Activated CD4-positive, alpha-beta T cell treated with anti-CD3 and anti-CD28 coated beads for 36 hours (primary cell): ENCODE results near the gene FBXO36. TPM values are rescaled to one million over a fixed set of nuclear protein-coding genes. Genes with fewer than 3 reads are reported as not detected.

ENCODE experiments used
- ATAC-seq: fragments of 200-7000 bp; cut with Tn5 transposase; one replicate; pipeline ENCODE4 v1.10.0; 2021; ENCODE audit warnings: mild to moderate bottlenecking, moderate library complexity
- CTCF ChIA-PET: fragments of 350-600 bp; sonication (Branson Sonifier 250); formaldehyde crosslinking; loops from one replicate; lab custom pipeline; 2021; ENCODE audit warnings: antibody characterized with exemption; lab: Charles Lee
- POLR2A ChIA-PET: fragments of 350-600 bp; sonication (Branson Sonifier 250); formaldehyde crosslinking; loops from one replicate; lab custom pipeline; 2021; ENCODE audit warnings: antibody characterized with exemption, inconsistent platforms; lab: Charles Lee
- DNase-seq: peaks from one replicate; pipeline ENCODE4 v3.0.0-alpha.2; 2020
- H3K27ac Mint-ChIP-seq: one replicate; pipeline ENCODE4 v1.8.0; 2021; ENCODE audit warnings: mixed read lengths
- H3K27me3 Mint-ChIP-seq: one replicate; pipeline ENCODE4 v1.8.0; 2021; ENCODE audit warnings: mixed read lengths
- H3K36me3 Mint-ChIP-seq: one replicate; pipeline ENCODE4 v1.8.0; 2021; ENCODE audit warnings: low read depth, mixed read lengths
- H3K4me1 Mint-ChIP-seq: one replicate; pipeline ENCODE4 v1.8.0; 2021; ENCODE audit warnings: mixed read lengths
- H3K4me3 Mint-ChIP-seq: one replicate; pipeline ENCODE4 v1.8.0; 2021; ENCODE audit warnings: mild to moderate bottlenecking, moderate library complexity, mixed read lengths
- H3K9me3 Mint-ChIP-seq: one replicate; pipeline ENCODE4 v1.8.0; 2021; ENCODE audit warnings: low read depth, mixed read lengths
- intact Hi-C, 2 experiments: fragments of 100-400 bp; cut with DNase I in 1 of 2; cut with micrococcal nuclease in 1 of 2; formaldehyde crosslinking; loops; one replicate each; pipeline versions ENCODE4 v1.14.2 to v1.15.1; 2022 to 2024; cut with DNase I, micrococcal nuclease
- total RNA-seq, 2 experiments: library from RNA; stranded (reverse); gene quantifications; one replicate each; pipeline ENCODE4 v1.2.3, GENCODE V29; 2021

FBXO36 gene, protein sequence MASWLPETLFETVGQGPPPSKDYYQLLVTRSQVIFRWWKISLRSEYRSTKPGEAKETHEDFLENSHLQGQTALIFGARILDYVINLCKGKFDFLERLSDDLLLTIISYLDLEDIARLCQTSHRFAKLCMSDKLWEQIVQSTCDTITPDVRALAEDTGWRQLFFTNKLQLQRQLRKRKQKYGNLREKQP
- total RNA-seq, result 1 to 10 TPM; 1.5 to 2.0 TPM

- ChIA-PET POLR2A (no interaction called here), CTCF (interaction anchor here (0.6 to 1.7 kb wide), 4 partner anchors 12 to 85 kb away, joined by 3 to 14 read pairs (median 4); no protein-coding TSS in a partner anchor)
- Mint-ChIP-seq H3K9me3 (no peaks in the 10 kb centered on the region), H3K27ac (peak within 1 kb of the TSS; percentile 99), H3K36me3 (peaks cover 23% of the 10 kb centered on the region), H3K27me3 (no peaks in the 10 kb centered on the region), H3K4me1 (peaks cover 36% of the 10 kb centered on the region), H3K4me3 (peak within 1 kb of the TSS; percentile 100)
- intact Hi-C loops, result loop anchor here (1.0 to 5.0 kb wide), 9 partner anchors 12 to 1542 kb away; partner anchors contain the start of genes CAB39 (in 1 of the 2), NCL (in 1 of the 2), SLC16A14 (in 1 of the 2) and SP140 (in 1 of the 2)
- ATAC-seq (peak; percentile 74), DNase-seq (peak; percentile 94)
Measured at GRCh38 chr2:229922449-229923386, at the start of gene FBXO36. Gene FBXO36 (plus strand): TSS chr2:229922503. CDS start chr2:229922514, 11 bp downstream.

- CTCF ChIA-PET, result interaction anchor here (0.7 kb wide), 1 partner anchor 9 kb away, joined by 3 read pairs; no protein-coding TSS in a partner anchor
- POLR2A ChIA-PET, result no interaction called here
- Mint-ChIP-seq H3K27me3 (no peaks in the 10 kb centered on the region), H3K27ac (peak overlapping the region; percentile 55), H3K36me3 (peaks cover 47% of the 10 kb centered on the region), H3K9me3 (no peaks in the 10 kb centered on the region), H3K4me1 (peaks cover 50% of the 10 kb centered on the region), H3K4me3 (no peak overlapping the region)
- ATAC-seq (peak; percentile 51), DNase-seq (no peak)
- intact Hi-C loops, result no loop called here
Measured at GRCh38 chr2:229873123-229873581, 49.2 kb upstream of the FBXO36 start.

GRCh38 chr2:229874647-229875046 is 47.7 kb upstream of the FBXO36 start:
- Mint-ChIP-seq H3K36me3 (peaks cover 45% of the 10 kb centered on the region), H3K27me3 (no peaks in the 10 kb centered on the region), H3K4me3 (no peak overlapping the region), H3K9me3 (no peaks in the 10 kb centered on the region), H3K27ac (peak overlapping the region; percentile 22), H3K4me1 (peaks cover 35% of the 10 kb centered on the region)
- CTCF ChIA-PET, result interaction anchor here (0.6 kb wide), 1 partner anchor 24 kb away, joined by 3 read pairs; no protein-coding TSS in a partner anchor
- intact Hi-C loops, result no loop called here
- DNase-seq (no peak), ATAC-seq (no peak)
- POLR2A ChIA-PET, result no interaction called here

- POLR2A ChIA-PET, result interaction anchor here (0.6 kb wide), 1 partner anchor 25 kb away, joined by 3 read pairs; no protein-coding TSS in a partner anchor
- CTCF ChIA-PET, result no interaction called here
- Mint-ChIP-seq H3K27ac (no peak overlapping the region), H3K36me3 (peaks cover 40% of the 10 kb centered on the region), H3K27me3 (no peaks in the 10 kb centered on the region), H3K4me1 (peaks cover 26% of the 10 kb centered on the region), H3K9me3 (no peaks in the 10 kb centered on the region), H3K4me3 (no peak overlapping the region)
- no peak for ATAC-seq
- no peak for DNase-seq
- intact Hi-C loops, result no loop called here
Measured at GRCh38 chr2:229875549-229875948, 46.8 kb upstream of the FBXO36 start.

- POLR2A ChIA-PET, result no interaction called here
- Mint-ChIP-seq H3K4me3 (no peak overlapping the region), H3K9me3 (no peaks in the 10 kb centered on the region), H3K27me3 (no peaks in the 10 kb centered on the region), H3K36me3 (peaks cover 23% of the 10 kb centered on the region), H3K4me1 (peaks cover 30% of the 10 kb centered on the region), H3K27ac (peak overlapping the region; percentile 5)
- ATAC-seq (no peak), DNase-seq (no peak)
- intact Hi-C loops, result no loop called here
- CTCF ChIA-PET, result interaction anchor here (0.8 kb wide), 1 partner anchor 11 kb away, joined by 3 read pairs; no protein-coding TSS in a partner anchor
Measured at GRCh38 chr2:229879191-229879950, 42.9 kb upstream of the FBXO36 start.

GRCh38 chr2:229880892-229881586 is 41.3 kb upstream of the FBXO36 start:
- H3K36me3 Mint-ChIP-seq, result peaks cover 23% of the 10 kb centered on the region
- H3K9me3 Mint-ChIP-seq, result no peaks in the 10 kb centered on the region
- POLR2A ChIA-PET, result no interaction called here

GRCh38 chr2:229882583-229882982 is 39.7 kb upstream of the FBXO36 start:
- Mint-ChIP-seq H3K4me1 (peaks cover 42% of the 10 kb centered on the region), H3K4me3 (no peak overlapping the region), H3K9me3 (no peaks in the 10 kb centered on the region), H3K36me3 (peaks cover 20% of the 10 kb centered on the region), H3K27ac (no peak overlapping the region), H3K27me3 (no peaks in the 10 kb centered on the region)
- ATAC-seq, result peak; percentile 19
- intact Hi-C loops, result no loop called here
- no peak for DNase-seq
- ChIA-PET CTCF (interaction anchor here (0.9 kb wide), 1 partner anchor 55 kb away, joined by 3 read pairs; no protein-coding TSS in a partner anchor), POLR2A (no interaction called here)

More at GRCh38 chr2:229880892-229881586, 41.3 kb upstream of the FBXO36 start:
- Mint-ChIP-seq H3K27me3 (no peaks in the 10 kb centered on the region), H3K4me3 (no peak overlapping the region), H3K4me1 (peaks cover 37% of the 10 kb centered on the region), H3K27ac (no peak overlapping the region)
- ATAC-seq (no peak), DNase-seq (no peak)
- intact Hi-C loops, result no loop called here
- CTCF ChIA-PET, result interaction anchor here (0.9 to 1.2 kb wide), 2 partner anchors 10 to 102 kb away, joined by 3 read pairs; no protein-coding TSS in a partner anchor

DNA sequence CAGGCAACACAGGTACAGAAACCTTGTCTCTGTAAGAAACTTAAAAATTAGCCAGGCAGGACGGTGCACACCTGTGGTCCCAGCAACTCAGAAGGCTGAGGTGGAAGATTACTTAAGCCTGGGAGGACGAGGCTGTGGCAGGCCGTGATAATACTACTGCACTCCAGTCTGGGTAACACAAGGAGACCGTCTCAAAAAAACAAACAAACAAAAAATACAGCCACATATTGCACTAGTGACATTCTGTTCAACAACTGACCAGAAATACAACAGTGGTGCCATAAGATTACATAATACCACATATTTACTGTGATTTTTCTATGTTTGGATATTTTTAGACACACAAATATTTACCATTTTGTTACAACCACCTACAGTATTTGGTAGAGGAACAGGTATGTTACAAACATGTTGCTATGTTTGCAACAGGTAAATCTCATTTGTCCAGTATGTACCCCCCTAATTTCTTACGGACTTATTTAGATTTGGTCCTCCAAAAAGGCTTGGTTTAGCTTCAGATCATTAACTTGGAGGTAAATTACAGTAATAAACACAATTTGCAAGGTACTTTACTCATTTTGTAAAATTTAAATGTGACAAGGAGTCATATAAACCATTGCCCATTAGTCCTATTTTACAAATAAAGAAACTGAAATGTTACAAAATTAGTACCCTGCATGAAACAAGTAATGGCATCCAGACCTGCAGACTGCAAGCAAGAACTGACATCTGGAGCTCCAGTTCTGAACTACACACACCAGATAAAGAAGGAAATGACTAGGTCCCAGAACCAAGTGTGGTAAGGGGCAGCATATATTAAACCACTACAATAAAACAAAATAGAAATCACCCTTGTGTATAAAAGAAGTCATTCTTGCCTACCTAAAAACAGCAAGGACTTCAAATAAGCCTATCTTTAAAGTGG is 37.3 kb upstream of the FBXO36 start:
- H3K4me3 Mint-ChIP-seq, result no peak overlapping the region
- ATAC-seq, result peak; percentile 73
- peaks cover 11% of the 10 kb centered on the region for H3K36me3 Mint-ChIP-seq
- DNase-seq, result no peak
- intact Hi-C loops, result no loop called here
- H3K27ac Mint-ChIP-seq, result peak overlapping the region; percentile 25
- peaks cover 56% of the 10 kb centered on the region for H3K4me1 Mint-ChIP-seq
- no peaks in the 10 kb centered on the region for H3K27me3 Mint-ChIP-seq
- CTCF ChIA-PET, result interaction anchor here (1.0 kb wide), 1 partner anchor 8 kb away, joined by 4 read pairs; no protein-coding TSS in a partner anchor
- POLR2A ChIA-PET, result interaction anchor here (0.6 kb wide), 1 partner anchor 21 kb away, joined by 4 read pairs; no protein-coding TSS in a partner anchor
- H3K9me3 Mint-ChIP-seq, result no peaks in the 10 kb centered on the region

- H3K36me3 Mint-ChIP-seq, result peaks cover 9% of the 10 kb centered on the region
- H3K27me3 Mint-ChIP-seq, result no peaks in the 10 kb centered on the region
- ChIA-PET POLR2A (no interaction called here), CTCF (no interaction called here)
- peaks cover 54% of the 10 kb centered on the region for H3K4me1 Mint-ChIP-seq
- no peak overlapping the region for H3K4me3 Mint-ChIP-seq
- intact Hi-C loops, result no loop called here
- no peak overlapping the region for H3K27ac Mint-ChIP-seq
- ATAC-seq (peak; percentile 70), DNase-seq (no peak)
- no peaks in the 10 kb centered on the region for H3K9me3 Mint-ChIP-seq
Measured at GRCh38 chr2:229887441-229887840, 34.9 kb upstream of the FBXO36 start.
